ENCODE results near the gene FOXP3. TPM values are rescaled to one million over a fixed set of nuclear protein-coding genes. Genes with fewer than 3 reads are reported as not detected.

Gene FOXP3
- total and polyA plus RNA-seq, 2 of the 8 experiments (the other 6 are each of a cell fraction or from before 2014, with no cell fraction given): 0.37 to 0.54 TPM

Other genes with a start within 250 kb of the FOXP3 start
- gene TFE3, start 221.4 kb downstream of the FOXP3 start, total RNA-seq (2021; fragmentation: NEBNext Ultra II Directional; extraction: Animal tissue kit (Norgen Biotek cat#: 25700)): 52.9 and 55.2 TPM in 2 replicates
- 33.7 and 81.1 TPM in 2 replicates for gene TFE3, start 221.4 kb downstream of the FOXP3 start, polyA plus RNA-seq (2011; rRNA removed)
- gene CCDC120, start 205.7 kb downstream of the FOXP3 start, total RNA-seq (2021; fragmentation: NEBNext Ultra II Directional; extraction: Animal tissue kit (Norgen Biotek cat#: 25700)): 11.8 and 11.9 TPM in 2 replicates
- gene CCDC120, start 205.7 kb downstream of the FOXP3 start, polyA plus RNA-seq (2011; rRNA removed): 4.9 and 8.6 TPM in 2 replicates
- 11.3 and 12.1 TPM in 2 replicates for gene PRAF2, start 190.7 kb downstream of the FOXP3 start, total RNA-seq (2021; fragmentation: NEBNext Ultra II Directional; extraction: Animal tissue kit (Norgen Biotek cat#: 25700))
- 15.4 and 18.9 TPM in 2 replicates for gene PRAF2, start 190.7 kb downstream of the FOXP3 start, polyA plus RNA-seq (2011; rRNA removed)
- 26.0 and 27.9 TPM in 2 replicates for gene WDR45, start 184.8 kb downstream of the FOXP3 start, total RNA-seq (2021; fragmentation: NEBNext Ultra II Directional; extraction: Animal tissue kit (Norgen Biotek cat#: 25700))
- 49.7 and 50.6 TPM in 2 replicates for gene WDR45, start 184.8 kb downstream of the FOXP3 start, polyA plus RNA-seq (2011; rRNA removed)
- gene GPKOW, start 141.0 kb downstream of the FOXP3 start, total RNA-seq (2021; fragmentation: NEBNext Ultra II Directional; extraction: Animal tissue kit (Norgen Biotek cat#: 25700)): 16.8 and 17.9 TPM in 2 replicates
- 11.9 and 14.0 TPM in 2 replicates for gene GPKOW, start 141.0 kb downstream of the FOXP3 start, polyA plus RNA-seq (2011; rRNA removed)
- gene MAGIX, start 102.0 kb downstream of the FOXP3 start, total RNA-seq (2021; fragmentation: NEBNext Ultra II Directional; extraction: Animal tissue kit (Norgen Biotek cat#: 25700)): 0.37 and 0.46 TPM in 2 replicates
- 1.1 and 1.9 TPM in 2 replicates for gene MAGIX, start 102.0 kb downstream of the FOXP3 start, polyA plus RNA-seq (2011; rRNA removed)
- gene PLP2, start 92.8 kb downstream of the FOXP3 start, total RNA-seq (2021; fragmentation: NEBNext Ultra II Directional; extraction: Animal tissue kit (Norgen Biotek cat#: 25700)): 9.0 and 10.3 TPM in 2 replicates
- 23.4 and 25.6 TPM in 2 replicates for gene PLP2, start 92.8 kb downstream of the FOXP3 start, polyA plus RNA-seq (2011; rRNA removed)
- gene PRICKLE3, start 78.3 kb downstream of the FOXP3 start, total RNA-seq (2021; fragmentation: NEBNext Ultra II Directional; extraction: Animal tissue kit (Norgen Biotek cat#: 25700)): 8.4 and 10.6 TPM in 2 replicates
- 9.1 and 15.1 TPM in 2 replicates for gene PRICKLE3, start 78.3 kb downstream of the FOXP3 start, polyA plus RNA-seq (2011; rRNA removed)
- gene SYP, start 64.5 kb downstream of the FOXP3 start, total RNA-seq (2021; fragmentation: NEBNext Ultra II Directional; extraction: Animal tissue kit (Norgen Biotek cat#: 25700)): 10.2 and 10.8 TPM in 2 replicates
- gene SYP, start 64.5 kb downstream of the FOXP3 start, polyA plus RNA-seq (2011; rRNA removed): 4.3 and 7.2 TPM in 2 replicates
- 0.77 and 0.84 TPM in 2 replicates for gene CACNA1F, start 31.4 kb downstream of the FOXP3 start, total RNA-seq (2021; fragmentation: NEBNext Ultra II Directional; extraction: Animal tissue kit (Norgen Biotek cat#: 25700))
- gene CACNA1F, start 31.4 kb downstream of the FOXP3 start, polyA plus RNA-seq (2011; rRNA removed): 0.59 and 1.7 TPM in 2 replicates
- gene CCDC22, start 29.2 kb downstream of the FOXP3 start, total RNA-seq (2021; fragmentation: NEBNext Ultra II Directional; extraction: Animal tissue kit (Norgen Biotek cat#: 25700)): 7.3 and 8.0 TPM in 2 replicates
- gene CCDC22, start 29.2 kb downstream of the FOXP3 start, polyA plus RNA-seq (2011; rRNA removed): 13.9 and 19.0 TPM in 2 replicates
- 6.1 and 6.8 TPM in 2 replicates for gene PPP1R3F, start 5.1 kb upstream of the FOXP3 start, total RNA-seq (2021; fragmentation: NEBNext Ultra II Directional; extraction: Animal tissue kit (Norgen Biotek cat#: 25700))
- 5.1 and 6.2 TPM in 2 replicates for gene PPP1R3F, start 5.1 kb upstream of the FOXP3 start, polyA plus RNA-seq (2011; rRNA removed)
- gene GAGE10, start 38.9 kb upstream of the FOXP3 start, total RNA-seq (2021; fragmentation: NEBNext Ultra II Directional; extraction: Animal tissue kit (Norgen Biotek cat#: 25700)): not detected in 2 replicates
- not detected in 2 replicates for gene GAGE10, start 38.9 kb upstream of the FOXP3 start, polyA plus RNA-seq (2011; rRNA removed)
- not detected in 2 replicates for gene GAGE12J, start 57.3 kb upstream of the FOXP3 start, total RNA-seq (2021; fragmentation: NEBNext Ultra II Directional; extraction: Animal tissue kit (Norgen Biotek cat#: 25700))
- gene GAGE12J, start 57.3 kb upstream of the FOXP3 start, polyA plus RNA-seq (2011; rRNA removed): not detected in 2 replicates
- not detected in 2 replicates for gene GAGE13, start 66.9 kb upstream of the FOXP3 start, total RNA-seq (2021; fragmentation: NEBNext Ultra II Directional; extraction: Animal tissue kit (Norgen Biotek cat#: 25700))
- not detected in 2 replicates for gene GAGE13, start 66.9 kb upstream of the FOXP3 start, polyA plus RNA-seq (2011; rRNA removed)

Measured in H1 (cell line).